Natural killer cell (primary cell): ENCODE data around the gene TEX2. TPM values are rescaled to one million over a fixed set of nuclear protein-coding genes. Genes with fewer than 3 reads are reported as not detected.
A peak's percentile ranks its signal among the peaks of the same experiment; 100 is the strongest.
"Not testable (repeated sequence)": the region's sequence is repeated elsewhere in the genome, so short reads cannot be mapped to it uniquely, and the experiment has no call there.

Source experiments
- ATAC-seq, 3 donors: fragments of 150-1000 bp in 2 of 3; fragments of 200-7000 bp in 1 of 3; cut with Tn5 transposase; 1 replicate in 1 of 3; 2 replicates in 2 of 3; pipeline ENCODE4 v1.10.0; 2021; ENCODE audit warnings: mild to moderate bottlenecking in 2 of 3, moderate library complexity in 2 of 3
- DNase-seq, 2 donors: peaks; one replicate each; pipeline versions ENCODE4 v3.0.0 to v3.0.0-alpha.2; 2013 to 2021; ENCODE audit warnings: mixed read lengths in 1 of 2
- H3K27ac ChIP-seq: one replicate; pipeline ENCODE4 v1.5.1; 2013; ENCODE audit warnings: mild to moderate bottlenecking, low read length
- H3K27me3 ChIP-seq: one replicate; pipeline ENCODE4 v1.6.1; 2013; ENCODE audit warnings: low read length; ENCODE audit not compliant: control insufficient read depth, insufficient read depth
- H3K36me3 ChIP-seq: one replicate; pipeline ENCODE4 v1.6.1; 2013; ENCODE audit warnings: low read length; ENCODE audit not compliant: control insufficient read depth, insufficient read depth
- H3K4me1 ChIP-seq: one replicate; pipeline ENCODE4 v1.6.1; 2013; ENCODE audit warnings: low read length; ENCODE audit not compliant: control insufficient read depth, insufficient read depth
- H3K4me3 ChIP-seq: one replicate; pipeline ENCODE4 v1.5.1; 2013; ENCODE audit warnings: low read length
- H3K9me3 ChIP-seq: one replicate; pipeline ENCODE4 v1.6.1; 2013; ENCODE audit warnings: low read length; ENCODE audit not compliant: control insufficient read depth, insufficient read depth
- H3K27ac Mint-ChIP-seq, 2 donors: one replicate each; pipeline ENCODE4 v1.8.0; 2022; ENCODE audit warnings: mild to moderate bottlenecking in 2 of 2, mixed read lengths in 2 of 2, moderate library complexity in 1 of 2
- H3K27me3 Mint-ChIP-seq, 2 donors: one replicate each; pipeline ENCODE4 v1.8.0; 2022; ENCODE audit warnings: low read depth in 2 of 2, mixed read lengths in 2 of 2
- H3K36me3 Mint-ChIP-seq: one replicate; pipeline ENCODE4 v1.8.0; 2022; ENCODE audit warnings: mixed read lengths
- H3K4me1 Mint-ChIP-seq, 2 donors: one replicate each; pipeline ENCODE4 v1.8.0; 2022; ENCODE audit warnings: mixed read lengths in 2 of 2
- H3K4me3 Mint-ChIP-seq: one replicate; pipeline ENCODE4 v1.8.0; 2022; ENCODE audit warnings: mild to moderate bottlenecking, moderate library complexity, mixed read lengths
- H3K9me3 Mint-ChIP-seq, 2 donors: one replicate each; pipeline ENCODE4 v1.8.0; 2022; ENCODE audit warnings: mixed read lengths in 2 of 2
- CTCF ChIP-seq: fragments of 200-600 bp; IDR thresholded peaks from one replicate; pipeline ENCODE4 v1.8.0; 2022; ENCODE audit warnings: antibody characterized with exemption
- WGBS: methylation state at CpG from one replicate; pipeline ENCODE4 v1.1.7; 2013; ENCODE audit warnings: missing lambda C conversion rate; ENCODE audit not compliant: insufficient coverage; 5-methylcytosine and 5-hydroxymethylcytosine counted together
- intact Hi-C: fragments of 100-400 bp; cut with micrococcal nuclease; formaldehyde crosslinking; loops from one replicate; pipeline ENCODE4 v1.14.2; 2022
- total RNA-seq, 4 donors: library from RNA; stranded (reverse); fragments of 120-200 nt in 1 of 4; gene quantifications; one replicate each; pipeline versions ENCODE4 v1.2.3 to v1.2.4, GENCODE V29; 2013 to 2022

The TEX2 gene
- total RNA-seq, 3 donors from 2014 or later (not counting 1 experiment from before 2014, with no cell fraction given) = 8.3 to 16.3 (median 11.3) TPM

DNA sequence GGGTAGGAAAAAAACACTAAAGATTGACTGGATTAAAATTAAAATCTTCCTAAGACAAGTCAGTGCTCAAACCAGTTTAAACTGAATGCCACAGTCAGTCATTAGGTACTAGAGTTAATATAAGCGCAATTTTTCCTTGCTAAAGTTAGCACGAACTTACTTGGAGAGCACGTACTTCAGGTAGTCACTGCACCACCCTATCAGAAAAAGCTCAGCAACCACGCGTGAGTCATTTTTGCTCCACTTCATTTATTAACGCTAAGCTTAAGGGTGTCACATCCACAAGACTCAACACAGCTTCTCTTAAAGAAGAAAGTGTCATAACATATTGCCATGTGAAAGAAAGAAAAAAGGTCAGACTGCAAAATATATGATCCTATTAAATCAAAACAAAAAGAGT lies 53.1 kb downstream of the TEX2 start:
- Mint-ChIP-seq H3K9me3 (no peaks in the 10 kb centered on the region), H3K27me3 (no peaks in the 10 kb centered on the region), H3K27ac (peak overlapping the region in 1 of 2 donors; percentile 68), H3K4me1 (peaks cover 20 to 31% of the 10 kb centered on the region in 2 donors), H3K4me3 (no peak overlapping the region), H3K36me3 (no peaks in the 10 kb centered on the region)
- H3K27ac ChIP-seq = no peak overlapping the region
- no peaks in the 10 kb centered on the region for H3K9me3 ChIP-seq
- no peaks in the 10 kb centered on the region for H3K4me1 ChIP-seq
- WGBS = 66% methylated on average over 5 of the region's 6 CpGs
- peaks cover 10% of the 10 kb centered on the region for H3K36me3 ChIP-seq
- intact Hi-C loops = no loop called here
- TF ChIP-seq CTCF = no peak
- ATAC-seq (peak; percentile 71 to 92 (median 88)), DNase-seq (no peak)
- H3K4me3 ChIP-seq = no peak overlapping the region
- H3K27me3 ChIP-seq = no peaks in the 10 kb centered on the region

GRCh38 chr17:64209356-64209941 lies 53.6 kb downstream of the TEX2 start:
- H3K27me3 Mint-ChIP-seq = no peaks in the 10 kb centered on the region
- H3K9me3 Mint-ChIP-seq = no peaks in the 10 kb centered on the region
- Histone ChIP-seq H3K36me3 (peaks cover 10% of the 10 kb centered on the region), H3K4me1 (no peaks in the 10 kb centered on the region), H3K27me3 (no peaks in the 10 kb centered on the region), H3K4me3 (no peak overlapping the region), H3K27ac (no peak overlapping the region), H3K9me3 (no peaks in the 10 kb centered on the region)
- no peaks in the 10 kb centered on the region for H3K36me3 Mint-ChIP-seq
- intact Hi-C loops = no loop called here
- peak in 1 of 3 donors; percentile 28 for ATAC-seq
- peak overlapping the region in 1 of 2 donors; percentile 68 for H3K27ac Mint-ChIP-seq
- no peak for TF ChIP-seq CTCF
- no peak overlapping the region for H3K4me3 Mint-ChIP-seq
- H3K4me1 Mint-ChIP-seq = peaks cover 19 to 30% of the 10 kb centered on the region in 2 donors
- 85% methylated on average over 3 of the region's 5 CpGs for WGBS
- DNase-seq = no peak

- H3K36me3 ChIP-seq, H3K36me3 Mint-ChIP-seq, ATAC-seq, intact Hi-C loops, H3K9me3 ChIP-seq, H3K27me3 ChIP-seq, H3K4me3 ChIP-seq, DNase-seq, H3K27me3 Mint-ChIP-seq, H3K9me3 Mint-ChIP-seq, H3K27ac Mint-ChIP-seq, H3K4me1 ChIP-seq, H3K4me3 Mint-ChIP-seq, H3K27ac ChIP-seq: not testable (repeated sequence)
- peaks cover 20 to 30% of the 10 kb centered on the region in 2 donors for H3K4me1 Mint-ChIP-seq
Observed at GRCh38 chr17:64208656-64209055, 54.4 kb downstream of the TEX2 start.

GRCh38 chr17:64205804-64206203 lies 57.3 kb downstream of the TEX2 start:
- Histone ChIP-seq H3K4me3 (no peak overlapping the region), H3K4me1 (no peaks in the 10 kb centered on the region), H3K9me3 (no peaks in the 10 kb centered on the region), H3K27me3 (no peaks in the 10 kb centered on the region), H3K36me3 (no peaks in the 10 kb centered on the region), H3K27ac (no peak overlapping the region)
- ATAC-seq (no peak), DNase-seq (no peak)
- 94% methylated on average over 1 of the region's 2 CpGs for WGBS
- Mint-ChIP-seq H3K27ac (no peak overlapping the region), H3K4me1 (peaks cover 30% of the 10 kb centered on the region in 2 donors), H3K27me3 (no peaks in the 10 kb centered on the region), H3K9me3 (no peaks in the 10 kb centered on the region), H3K4me3 (no peak overlapping the region), H3K36me3 (no peaks in the 10 kb centered on the region)
- TF ChIP-seq CTCF = no peak
- intact Hi-C loops = no loop called here
